Neuronal stem cell (in vitro differentiated cells): ENCODE results near the gene CSGALNACT2.
"Not testable (repeated sequence)": the region's sequence is repeated elsewhere in the genome, so short reads cannot be mapped to it uniquely, and the experiment has no call there.

Experiments used
- DNase-seq: peaks from one replicate; pipeline ENCODE4 v3.0.0-alpha.2; 2013; ENCODE audit warnings: low spot score
- H2AFZ ChIP-seq: one replicate; pipeline ENCODE4 v1.6.1; 2013; ENCODE audit warnings: mild to moderate bottlenecking, low read length, inconsistent platforms
- H2AK5ac ChIP-seq: 2 replicates; pipeline ENCODE4 v1.6.1; 2013; ENCODE audit warnings: low read depth, mild to moderate bottlenecking, inconsistent platforms, low read length, moderate library complexity, mixed read lengths
- H2BK120ac ChIP-seq: 2 replicates; pipeline ENCODE4 v1.6.1; 2013; ENCODE audit warnings: low read depth, mild to moderate bottlenecking, inconsistent platforms, low read length, moderate library complexity, mixed read lengths
- H2BK12ac ChIP-seq: one replicate; pipeline ENCODE4 v1.6.1; 2013; ENCODE audit warnings: low read length, inconsistent platforms
- H2BK15ac ChIP-seq: 2 replicates; pipeline ENCODE4 v1.6.1; 2013; ENCODE audit warnings: mild to moderate bottlenecking, low read length, inconsistent platforms, mixed read lengths
- H2BK5ac ChIP-seq: one replicate; pipeline ENCODE4 v1.6.1; 2013; ENCODE audit warnings: inconsistent platforms, mild to moderate bottlenecking, low read length, moderate library complexity
- H3K14ac ChIP-seq: one replicate; pipeline ENCODE4 v1.6.1; 2013; ENCODE audit warnings: low read length, inconsistent platforms
- H3K18ac ChIP-seq: 2 replicates; pipeline ENCODE4 v1.6.1; 2013; ENCODE audit warnings: low read length, inconsistent platforms
- H3K23ac ChIP-seq: 2 replicates; pipeline ENCODE4 v1.6.1; 2013; ENCODE audit warnings: low read depth, mild to moderate bottlenecking, mixed read lengths, low read length, inconsistent platforms; ENCODE audit not compliant: poor library complexity
- H3K27ac ChIP-seq: replicated peaks from 3 replicates; pipeline ENCODE4 v1.5.1; 2013; ENCODE audit warnings: low read length, inconsistent platforms
- H3K27me3 ChIP-seq, 3 experiments: 2 replicates each; pipeline ENCODE4 v1.6.1; 2013; ENCODE audit warnings: low read length in 3 of 3, mild to moderate bottlenecking in 2 of 3, inconsistent platforms in 1 of 3, low read depth in 1 of 3, mixed read lengths in 1 of 3, moderate library complexity in 1 of 3; ENCODE audit not compliant: control insufficient read depth in 3 of 3, insufficient read depth in 3 of 3
- H3K36me3 ChIP-seq, 2 donors: replicated peaks in 1 of 2; 2 replicates each; pipeline ENCODE4 v1.6.1; 2013; ENCODE audit warnings: low read length in 2 of 2; ENCODE audit not compliant: control insufficient read depth in 2 of 2, insufficient read depth in 2 of 2
- H3K4ac ChIP-seq: 2 replicates; pipeline ENCODE4 v1.6.1; 2013; ENCODE audit warnings: inconsistent platforms, mild to moderate bottlenecking, low read length, moderate library complexity
- H3K4me1 ChIP-seq, 2 donors: 1 replicate in 1 of 2; 2 replicates in 1 of 2; pipeline ENCODE4 v1.6.1; 2013; ENCODE audit warnings: low read length in 2 of 2, low read depth in 1 of 2; ENCODE audit not compliant: control insufficient read depth in 2 of 2, insufficient read depth in 1 of 2
- H3K4me2 ChIP-seq: one replicate; pipeline ENCODE4 v1.6.1; 2013; ENCODE audit warnings: mild to moderate bottlenecking, low read length, inconsistent platforms; ENCODE audit not compliant: insufficient read depth, poor library complexity, severe bottlenecking
- H3K4me3 ChIP-seq, 2 donors: 2 replicates each; pipeline ENCODE4 v1.5.1; 2013; ENCODE audit warnings: low read length in 2 of 2, mild to moderate bottlenecking in 2 of 2, inconsistent platforms in 1 of 2, moderate library complexity in 1 of 2
- H3K79me1 ChIP-seq: one replicate; pipeline ENCODE4 v1.6.1; 2013; ENCODE audit warnings: low read depth, mild to moderate bottlenecking, inconsistent platforms, low read length, moderate library complexity
- H3K9ac ChIP-seq: one replicate; pipeline ENCODE4 v1.6.1; 2013; ENCODE audit warnings: mild to moderate bottlenecking, low read depth, low read length, inconsistent platforms; ENCODE audit not compliant: poor library complexity
- H3K9me3 ChIP-seq, 2 donors: replicated peaks in 1 of 2; 2 replicates each; pipeline versions ENCODE3 to v1.6.1; 2013; ENCODE audit warnings: low read length in 2 of 2, mild to moderate bottlenecking in 2 of 2, inconsistent platforms in 1 of 2, low read depth in 1 of 2, mixed read lengths in 1 of 2, moderate library complexity in 1 of 2; ENCODE audit not compliant: control insufficient read depth in 2 of 2, insufficient read depth in 1 of 2
- H4K8ac ChIP-seq: one replicate; pipeline ENCODE4 v1.6.1; 2013; ENCODE audit warnings: low read depth, mild to moderate bottlenecking, inconsistent platforms, low read length, moderate library complexity
- H4K91ac ChIP-seq: one replicate; pipeline ENCODE4 v1.6.1; 2013; ENCODE audit warnings: low read length, low read depth, mild to moderate bottlenecking, inconsistent platforms; ENCODE audit not compliant: poor library complexity
- WGBS, 2 donors: extraction: QIAGEN DNeasy Blood & Tissue Kit; methylation state at CpG; one replicate each; pipeline ENCODE4 v1.1.7; 2013; ENCODE audit warnings: missing lambda C conversion rate in 2 of 2, mixed read lengths in 1 of 2; ENCODE audit not compliant: insufficient read length in 2 of 2, insufficient replicate concordance in 1 of 2; ENCODE audit errors: extremely low coverage in 2 of 2; 5-methylcytosine and 5-hydroxymethylcytosine counted together

The CSGALNACT2 gene

GRCh38 chr10:43176271-43176670, 38.0 kb downstream of the CSGALNACT2 start:
- no peaks in the 10 kb centered on the region for H3K4me1 ChIP-seq
- no peak overlapping the region for H4K91ac ChIP-seq
- H3K27me3 ChIP-seq = no peaks in the 10 kb centered on the region
- H3K79me1 ChIP-seq = no peaks in the 10 kb centered on the region
- H2BK15ac ChIP-seq = no peak overlapping the region
- H2BK12ac ChIP-seq = no peak overlapping the region
- no peak overlapping the region for H2BK120ac ChIP-seq
- H3K23ac ChIP-seq = no peak overlapping the region
- no peak overlapping the region for H2AFZ ChIP-seq
- H3K36me3 ChIP-seq = peaks cover 0 to 75% of the 10 kb centered on the region in 2 donors
- H3K9ac ChIP-seq = no peak overlapping the region
- DNase-seq = no peak
- H3K18ac ChIP-seq = no peak overlapping the region
- no peak overlapping the region for H4K8ac ChIP-seq
- no peak overlapping the region for H3K4ac ChIP-seq
- no peak overlapping the region for H3K4me3 ChIP-seq
- no CpG with 5 or more reads among the region's 3 CpGs for WGBS, 2 donors
- no peak overlapping the region for H3K14ac ChIP-seq
- no peak overlapping the region for H2BK5ac ChIP-seq
- no peak overlapping the region for H2AK5ac ChIP-seq
- H3K4me2 ChIP-seq = no peak overlapping the region
- H3K9me3 ChIP-seq = peaks cover 2 to 12% of the 10 kb centered on the region in 2 donors
- no peak overlapping the region for H3K27ac ChIP-seq

- H4K8ac ChIP-seq = no peak overlapping the region
- no peak overlapping the region for H3K4ac ChIP-seq
- peaks cover 2 to 12% of the 10 kb centered on the region in 2 donors for H3K9me3 ChIP-seq
- no peak overlapping the region for H3K4me2 ChIP-seq
- H3K36me3 ChIP-seq = peaks cover 0 to 75% of the 10 kb centered on the region in 2 donors
- no peak overlapping the region for H2AFZ ChIP-seq
- H3K18ac ChIP-seq = no peak overlapping the region
- no peak overlapping the region for H2BK12ac ChIP-seq
- H3K27ac ChIP-seq = no peak overlapping the region
- no peak overlapping the region for H3K14ac ChIP-seq
- H3K23ac ChIP-seq = no peak overlapping the region
- H3K79me1 ChIP-seq = no peaks in the 10 kb centered on the region
- H2BK5ac ChIP-seq = no peak overlapping the region
- no CpG with 5 or more reads among the region's 1 CpG for WGBS, 2 donors
- no peak overlapping the region for H4K91ac ChIP-seq
- no peak overlapping the region for H2AK5ac ChIP-seq
- DNase-seq = no peak
- H2BK120ac ChIP-seq = no peak overlapping the region
- H2BK15ac ChIP-seq = no peak overlapping the region
- H3K4me3 ChIP-seq = no peak overlapping the region
- no peaks in the 10 kb centered on the region for H3K4me1 ChIP-seq
- no peaks in the 10 kb centered on the region for H3K27me3 ChIP-seq
- H3K9ac ChIP-seq = no peak overlapping the region
These were observed 39.4 kb downstream of the CSGALNACT2 start for GRCh38 chr10:43177595-43177994.

- Histone ChIP-seq H4K91ac (no peak overlapping the region), H2BK120ac (no peak overlapping the region), H2BK12ac (no peak overlapping the region), H3K18ac (no peak overlapping the region), H3K27me3 (no peaks in the 10 kb centered on the region), H3K23ac (no peak overlapping the region), H4K8ac (no peak overlapping the region), H2AK5ac (no peak overlapping the region), H2BK15ac (no peak overlapping the region), H3K27ac (no peak overlapping the region), H3K4me2 (no peak overlapping the region), H3K79me1 (no peaks in the 10 kb centered on the region), H3K4me1 (no peaks in the 10 kb centered on the region), H3K14ac (no peak overlapping the region), H3K36me3 (peaks cover 2 to 83% of the 10 kb centered on the region in 2 donors), H3K4ac (no peak overlapping the region), H2BK5ac (no peak overlapping the region), H3K9me3 (peaks cover 2 to 12% of the 10 kb centered on the region in 2 donors), H3K9ac (no peak overlapping the region), H3K4me3 (no peak overlapping the region), H2AFZ (no peak overlapping the region)
- WGBS, 2 donors = no CpG with 5 or more reads among the region's 1 CpG
- DNase-seq = no peak
These were observed 42.9 kb downstream of the CSGALNACT2 start for GRCh38 chr10:43181146-43181545.

- H3K4me3 ChIP-seq, H4K8ac ChIP-seq, H2BK120ac ChIP-seq, H3K18ac ChIP-seq, H3K79me1 ChIP-seq, H3K27me3 ChIP-seq, DNase-seq, H2AFZ ChIP-seq, H3K14ac ChIP-seq, H3K4ac ChIP-seq, H4K91ac ChIP-seq, H3K4me1 ChIP-seq, H3K9ac ChIP-seq, H2BK12ac ChIP-seq, H2AK5ac ChIP-seq, H3K4me2 ChIP-seq, H3K23ac ChIP-seq, H2BK5ac ChIP-seq, H2BK15ac ChIP-seq, H3K27ac ChIP-seq, H3K9me3 ChIP-seq: not testable (repeated sequence)
- peaks cover 4 to 71% of the 10 kb centered on the region in 2 donors for H3K36me3 ChIP-seq
- no CpG with 5 or more reads among the region's 3 CpGs for WGBS, 2 donors
These were observed 45.5 kb downstream of the CSGALNACT2 start for GRCh38 chr10:43183764-43184163.
